ENCODE measurements around the gene ITGA11.

The ITGA11 gene

GRCh38 chr15:68427366-68427765 lies 4.6 kb downstream of the ITGA11 start:
- H3K4me3 ChIP-seq (replicated peaks; ENCODE audit: insufficient read depth, low read length) = no peak overlapping the region
- TF ChIP-seq GABPA (IDR thresholded peaks at IDR 0.05; ENCODE audit: low read depth) (no peak), SPI1 (IDR thresholded peaks at IDR 0.05; ENCODE audit: borderline replicate concordance, low read depth) (peak; percentile 29; the same call in 1 of the 2 replicates)
- no peak overlapping the region for H3K27ac ChIP-seq (replicated peaks)
- no peak for DNase-seq (ENCODE audit: low read depth in 1 of 2, low spot score in 1 of 2)
- peaks cover 35% of the 10 kb centered on the region for H3K27me3 ChIP-seq (ENCODE audit: insufficient read depth, poor library complexity, severe bottlenecking)

DNA sequence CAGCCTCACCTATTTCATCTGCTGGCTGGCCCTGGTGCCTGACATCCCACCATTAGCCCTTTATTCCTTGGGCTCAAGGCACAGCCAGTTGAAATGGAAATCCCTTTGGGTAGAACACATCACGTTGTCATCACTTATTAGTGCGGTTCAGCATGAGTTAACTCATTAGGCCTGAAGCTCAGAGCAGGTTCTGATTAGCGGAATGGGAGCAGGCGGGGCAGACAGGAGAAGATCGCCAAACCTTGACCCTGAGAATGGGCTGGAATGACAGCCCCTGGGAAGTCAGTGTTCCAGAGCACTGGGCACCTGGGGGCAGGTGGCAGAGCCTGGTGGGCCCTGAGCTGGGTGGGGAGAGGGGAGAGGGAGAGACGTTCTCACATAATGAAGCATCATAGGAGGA lies 5.8 kb downstream of the ITGA11 start:
- peaks cover 25% of the 10 kb centered on the region for H3K27me3 ChIP-seq (ENCODE audit: insufficient read depth, poor library complexity, severe bottlenecking)
- DNase-seq (ENCODE audit: low read depth in 1 of 2, low spot score in 1 of 2) = no peak
- H3K4me3 ChIP-seq (replicated peaks; ENCODE audit: insufficient read depth, low read length) = no peak overlapping the region
- no peak for TF ChIP-seq REST (IDR thresholded peaks at IDR 0.05; ENCODE audit: insufficient replicate concordance, low read depth)
- TF ChIP-seq POLR2AphosphoS5 (IDR thresholded peaks at IDR 0.05; ENCODE audit: low read depth) = no peak
- no peak for TF ChIP-seq GABPA (IDR thresholded peaks at IDR 0.05; ENCODE audit: low read depth)
- no peak for TF ChIP-seq SPI1 (IDR thresholded peaks at IDR 0.05; ENCODE audit: borderline replicate concordance, low read depth)
- TF ChIP-seq, protein P1, sequence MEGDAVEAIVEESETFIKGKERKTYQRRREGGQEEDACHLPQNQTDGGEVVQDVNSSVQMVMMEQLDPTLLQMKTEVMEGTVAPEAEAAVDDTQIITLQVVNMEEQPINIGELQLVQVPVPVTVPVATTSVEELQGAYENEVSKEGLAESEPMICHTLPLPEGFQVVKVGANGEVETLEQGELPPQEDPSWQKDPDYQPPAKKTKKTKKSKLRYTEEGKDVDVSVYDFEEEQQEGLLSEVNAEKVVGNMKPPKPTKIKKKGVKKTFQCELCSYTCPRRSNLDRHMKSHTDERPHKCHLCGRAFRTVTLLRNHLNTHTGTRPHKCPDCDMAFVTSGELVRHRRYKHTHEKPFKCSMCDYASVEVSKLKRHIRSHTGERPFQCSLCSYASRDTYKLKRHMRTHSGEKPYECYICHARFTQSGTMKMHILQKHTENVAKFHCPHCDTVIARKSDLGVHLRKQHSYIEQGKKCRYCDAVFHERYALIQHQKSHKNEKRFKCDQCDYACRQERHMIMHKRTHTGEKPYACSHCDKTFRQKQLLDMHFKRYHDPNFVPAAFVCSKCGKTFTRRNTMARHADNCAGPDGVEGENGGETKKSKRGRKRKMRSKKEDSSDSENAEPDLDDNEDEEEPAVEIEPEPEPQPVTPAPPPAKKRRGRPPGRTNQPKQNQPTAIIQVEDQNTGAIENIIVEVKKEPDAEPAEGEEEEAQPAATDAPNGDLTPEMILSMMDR (IDR thresholded peaks at IDR 0.05; ENCODE audit: insufficient read depth, low read length) = no peak
- no peak overlapping the region for H3K27ac ChIP-seq (replicated peaks)

- H3K4me3 ChIP-seq (replicated peaks; ENCODE audit: insufficient read depth, low read length) = no peak overlapping the region
- H3K27me3 ChIP-seq (ENCODE audit: insufficient read depth, poor library complexity, severe bottlenecking) = peaks cover 20% of the 10 kb centered on the region
- TF ChIP-seq SPI1 (IDR thresholded peaks at IDR 0.05; ENCODE audit: borderline replicate concordance, low read depth) = no peak
- TF ChIP-seq REST (IDR thresholded peaks at IDR 0.05; ENCODE audit: insufficient replicate concordance, low read depth) = no peak
- TF ChIP-seq POLR2AphosphoS5 (IDR thresholded peaks at IDR 0.05; ENCODE audit: low read depth) = no peak
- TF ChIP-seq GABPA (IDR thresholded peaks at IDR 0.05; ENCODE audit: low read depth) = no peak
- TF ChIP-seq, protein P1 (IDR thresholded peaks at IDR 0.05; ENCODE audit: insufficient read depth, low read length) = no peak
- DNase-seq (ENCODE audit: low read depth in 1 of 2, low spot score in 1 of 2) = no peak
- no peak overlapping the region for H3K27ac ChIP-seq (replicated peaks)
Observed at GRCh38 chr15:68425428-68426060, 6.4 kb downstream of the ITGA11 start.

DNA sequence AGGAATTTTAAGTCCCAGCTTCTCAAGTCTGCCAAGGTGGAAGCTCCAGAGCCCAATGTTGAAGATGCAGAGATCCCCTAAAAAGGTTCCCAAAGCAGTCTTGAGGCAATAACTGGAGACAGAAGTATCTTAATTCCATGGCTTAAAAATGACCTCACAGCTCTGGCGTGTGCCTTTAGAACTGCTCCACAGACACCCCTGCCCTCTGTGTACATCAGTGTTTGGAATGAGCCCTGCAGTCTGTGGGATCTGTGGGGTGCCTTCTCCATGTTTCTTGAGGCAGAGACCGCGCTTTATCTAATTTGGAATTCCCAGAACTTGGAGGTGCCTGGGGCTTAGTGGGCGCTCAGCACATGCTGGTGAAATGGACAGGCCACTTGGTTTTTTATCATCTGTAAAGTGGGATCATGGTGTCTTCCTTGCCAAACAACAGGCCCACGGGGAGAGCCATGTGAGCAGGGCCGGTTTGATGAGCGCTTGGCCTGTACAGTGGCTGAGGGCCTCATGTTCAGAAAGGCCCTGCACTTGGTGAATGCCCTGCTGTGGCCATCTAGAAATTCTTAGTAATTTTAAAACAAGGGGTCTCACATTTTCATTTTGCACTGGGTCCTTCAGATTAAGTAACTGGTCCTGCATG lies 7.1 kb downstream of the ITGA11 start:
- no peak for DNase-seq (ENCODE audit: low read depth in 1 of 2, low spot score in 1 of 2)
- H3K27ac ChIP-seq (replicated peaks) = no peak overlapping the region
- TF ChIP-seq SPI1 (IDR thresholded peaks at IDR 0.05; ENCODE audit: borderline replicate concordance, low read depth) = no peak
- H3K27me3 ChIP-seq (ENCODE audit: insufficient read depth, poor library complexity, severe bottlenecking) = peaks cover 13% of the 10 kb centered on the region
- no peak overlapping the region for H3K4me3 ChIP-seq (replicated peaks; ENCODE audit: insufficient read depth, low read length)

Measured in HL-60 (cell line).